ENCODE data around the gene LRGUK. TPM values are rescaled to one million over a fixed set of nuclear protein-coding genes. Genes with fewer than 3 reads are reported as not detected.

The LRGUK gene
- total RNA-seq, 1 experiment from 2014 or later = 1.5 TPM

- Histone ChIP-seq H2BK120ac (ENCODE audit: low read depth, low read length, poor library complexity, severe bottlenecking) (no peak overlapping the region), H3K27me3 (ENCODE audit: insufficient read depth, low read length) (no peaks in the 10 kb centered on the region), H3K23me2 (ENCODE audit: insufficient read length, low read depth, low read length, poor library complexity, severe bottlenecking) (peaks cover 5% of the 10 kb centered on the region), H2AFZ (ENCODE audit: low read length) (no peak overlapping the region), H4K5ac (ENCODE audit: insufficient read length, low read depth, low read length) (no peak overlapping the region), H2BK15ac (ENCODE audit: low read depth, low read length) (no peak overlapping the region), H3T11ph (ENCODE audit: low read length) (no peak overlapping the region), H4K91ac (ENCODE audit: insufficient read length, low read depth, low read length) (no peak overlapping the region), H2BK12ac (ENCODE audit: insufficient read length, low read depth, low read length) (no peak overlapping the region), H3K18ac (ENCODE audit: insufficient read length, low read depth, low read length) (no peak overlapping the region), H3K27ac (ENCODE audit: insufficient read length, low read depth, low read length) (no peak overlapping the region), H3K23ac (ENCODE audit: insufficient read length, low read depth, low read length) (no peak overlapping the region), H3K4ac (ENCODE audit: low read depth, low read length) (no peak overlapping the region), H4K8ac (replicated peaks; ENCODE audit: insufficient read length, low read depth, low read length) (no peak overlapping the region), H3K79me2 (ENCODE audit: insufficient read depth, low read length) (no peaks in the 10 kb centered on the region), H4K20me1 (ENCODE audit: control insufficient read depth, insufficient read depth, insufficient read length) (no peaks in the 10 kb centered on the region), H2AK5ac (ENCODE audit: insufficient read length, low read length) (no peak overlapping the region), H3K4me2 (ENCODE audit: insufficient read depth, insufficient read length, low read length) (peak overlapping the region; percentile 89), H2BK20ac (ENCODE audit: low read depth, low read length, poor library complexity, severe bottlenecking) (no peak overlapping the region), H3K79me1 (ENCODE audit: insufficient read depth, low read depth, low read length, poor library complexity, severe bottlenecking) (no peaks in the 10 kb centered on the region), H3K56ac (ENCODE audit: insufficient read length, low read depth, low read length) (no peak overlapping the region), H3K9me3 (ENCODE audit: control insufficient read depth, low read depth, low read length) (no peaks in the 10 kb centered on the region), H3K4me1 (ENCODE audit: insufficient read depth, low read length) (peaks cover 12% of the 10 kb centered on the region), H3K14ac (ENCODE audit: insufficient read depth, low read length) (no peak overlapping the region), H2BK5ac (ENCODE audit: insufficient read length, low read length) (no peak overlapping the region), H3K9ac (ENCODE audit: extremely low read depth, insufficient read length, low read length) (no peak overlapping the region)
- no peak for DNase-seq
- Mint-ChIP-seq H3K36me3 (ENCODE audit: insufficient read depth in 1 of 3, low read depth in 3 of 3) (peaks cover 0 to 5% (median 0%) of the 10 kb centered on the region in 3 experiments; a peak in 2 of 7 replicates), H3K9me3 (peaks cover 0 to 2% of the 10 kb centered on the region in 2 experiments; a peak in 1 of 5 replicates), H3K4me1 (peaks cover 52 to 54% of the 10 kb centered on the region in 2 experiments), H3K27ac (no peak overlapping the region), H3K4me3 (peak overlapping the region; percentile 83 to 89), H3K27me3 (ENCODE audit: low read depth) (peaks cover 5% of the 10 kb centered on the region; the same call in 1 of the 2 replicates)
- no CpG with 5 or more reads among the region's 6 CpGs for WGBS (ENCODE audit: extremely low coverage, insufficient read length, low lambda C conversion rate)
- TF ChIP-seq CTCF (conservative IDR thresholded peaks at IDR 0.05) = no peak
Observed at GRCh38 chr7:134126596-134126965, 559 bp upstream of the LRGUK start.
